Omental fat pad (tissue), 4 donors: Measurements from ENCODE around the gene SYNC. TPM values are rescaled to one million over a fixed set of nuclear protein-coding genes. Genes with fewer than 3 reads are reported as not detected.
"Not testable (repeated sequence)": the region's sequence is repeated elsewhere in the genome, so short reads cannot be mapped to it uniquely, and the experiment has no call there.

Experiments
- ATAC-seq: fragments of 150-250 bp; one replicate; pipeline ENCODE4 v1.9.1; 2016; ENCODE audit warnings: mild to moderate bottlenecking, moderate library complexity; ENCODE audit not compliant: low FRiP score
- DNase-seq: peaks from one replicate; pipeline ENCODE4 v3.0.0-alpha.2; 2019; ENCODE audit warnings: low spot score
- CTCF ChIP-seq, 3 donors: fragments of 450-650 bp; IDR thresholded peaks; one replicate each; pipeline ENCODE4 v1.5.1; 2016 to 2017; ENCODE audit warnings: antibody characterized with exemption in 3 of 3, mild to moderate bottlenecking in 3 of 3, moderate library complexity in 2 of 3
- total RNA-seq, 4 donors: library from RNA; depleted of rRNA; stranded (reverse); fragments of >200 nt; gene quantifications; one replicate each; pipeline ENCODE4 v1.1.0, GENCODE V29; 2016

The SYNC gene
- total RNA-seq, 4 donors from 2014 or later: 14.8 to 27.4 (median 22.1) TPM

- ATAC-seq (no peak), DNase-seq (no peak)
Observed at GRCh38 chr1:32651461-32652073, 51.0 kb downstream of the SYNC start.

DNA sequence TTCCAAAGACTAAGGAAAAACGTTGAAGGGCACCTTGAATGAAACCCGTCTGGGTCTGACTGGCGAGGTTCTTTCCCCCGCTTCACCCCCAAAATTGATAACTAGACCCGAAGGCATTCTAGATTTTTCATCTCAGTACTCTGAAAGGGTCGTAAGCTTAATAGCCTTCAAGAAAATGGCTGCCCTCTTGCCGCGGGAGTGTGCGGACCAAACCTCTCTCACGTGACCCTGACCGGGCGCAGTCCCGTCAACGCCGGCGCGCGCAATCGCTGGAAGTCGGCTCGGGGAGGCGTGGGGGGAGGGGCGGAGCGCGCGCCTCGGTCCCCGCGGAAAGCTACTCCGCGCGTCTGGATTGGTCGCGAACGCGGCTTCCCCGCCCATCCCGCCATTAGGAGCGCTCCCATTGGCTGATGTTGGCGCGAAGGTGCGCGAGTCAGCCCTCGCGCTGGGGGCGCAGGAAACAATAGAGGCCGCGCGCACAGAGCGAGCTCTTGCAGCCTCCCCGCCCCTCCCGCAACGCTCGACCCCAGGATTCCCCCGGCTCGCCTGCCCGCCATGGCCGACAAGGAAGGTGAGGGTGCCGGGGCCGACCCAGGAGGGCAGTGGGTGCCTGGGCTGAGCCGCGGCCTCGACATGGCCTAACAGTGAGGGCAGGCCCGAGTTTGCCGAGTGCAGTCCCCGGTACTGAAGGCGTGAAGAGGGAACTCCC lies 51.7 kb downstream of the SYNC start, which contains the start of gene RBBP4:
TSS of gene RBBP4 (plus strand) at position 457 of the 709 bp plus-strand sequence. CDS start at position 556, 99 bp downstream.
- TF ChIP-seq CTCF (IDR thresholded peaks at IDR 0.05): no peak
- peak; percentile 98 for ATAC-seq
- DNase-seq: peak; percentile 87

More at GRCh38 chr1:32651461-32652073, 51.0 kb downstream of the SYNC start:
- TF ChIP-seq CTCF (IDR thresholded peaks at IDR 0.05): no peak

GRCh38 chr1:32650248-32650751 lies 52.3 kb downstream of the SYNC start, which contains the start of gene ZBTB8OS:
ZBTB8OS (minus strand) TSS chr1:32650550; CDS start chr1:32650529, 21 bp downstream.
- ATAC-seq (peak; percentile 91), DNase-seq (peak; percentile 88)
- TF ChIP-seq CTCF (IDR thresholded peaks at IDR 0.05): no peak

DNA sequence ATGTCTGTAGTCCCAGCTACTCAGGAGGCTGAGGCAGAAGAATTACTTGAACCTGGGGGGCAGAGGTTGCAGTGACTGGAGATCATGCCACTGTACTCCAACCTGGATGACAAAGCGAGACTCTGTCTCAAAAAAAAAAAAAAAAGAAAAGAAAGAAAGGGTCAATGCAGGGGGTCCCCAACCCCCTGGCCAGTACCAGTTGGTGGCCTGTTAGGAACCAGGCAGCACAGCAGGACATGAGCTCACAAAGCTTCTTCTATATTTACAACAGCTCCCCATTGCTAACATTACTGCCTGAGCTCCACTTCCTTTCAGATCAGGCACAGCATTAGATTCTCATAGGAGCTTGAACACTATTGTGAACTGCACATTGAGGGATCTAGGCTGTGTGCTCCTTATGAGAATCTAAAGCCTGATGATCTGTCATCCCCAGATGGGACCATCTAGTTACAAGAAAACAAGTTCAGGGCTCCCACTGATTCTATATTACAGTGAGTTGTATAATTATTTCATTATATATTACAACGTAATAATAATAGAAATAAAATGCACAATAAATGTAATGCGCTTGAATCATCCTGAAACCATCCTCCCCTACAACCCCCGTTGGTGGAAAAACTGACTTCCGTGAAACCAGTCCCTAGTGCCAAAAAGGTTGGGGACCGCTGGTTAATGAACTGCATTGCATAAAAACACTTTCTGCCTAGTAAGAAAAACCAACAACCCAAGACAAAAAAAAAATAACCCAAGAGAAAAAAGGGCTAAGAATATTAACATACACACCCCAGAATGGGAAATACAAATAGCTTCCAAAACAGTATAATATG lies 55.0 kb downstream of the SYNC start:
- no peak for DNase-seq
- no peak for TF ChIP-seq CTCF (IDR thresholded peaks at IDR 0.05)
- no peak for ATAC-seq

GRCh38 chr1:32644426-32644825 lies 58.1 kb downstream of the SYNC start:
- ATAC-seq (no peak), DNase-seq (no peak)
- no peak for TF ChIP-seq CTCF (IDR thresholded peaks at IDR 0.05)

DNA sequence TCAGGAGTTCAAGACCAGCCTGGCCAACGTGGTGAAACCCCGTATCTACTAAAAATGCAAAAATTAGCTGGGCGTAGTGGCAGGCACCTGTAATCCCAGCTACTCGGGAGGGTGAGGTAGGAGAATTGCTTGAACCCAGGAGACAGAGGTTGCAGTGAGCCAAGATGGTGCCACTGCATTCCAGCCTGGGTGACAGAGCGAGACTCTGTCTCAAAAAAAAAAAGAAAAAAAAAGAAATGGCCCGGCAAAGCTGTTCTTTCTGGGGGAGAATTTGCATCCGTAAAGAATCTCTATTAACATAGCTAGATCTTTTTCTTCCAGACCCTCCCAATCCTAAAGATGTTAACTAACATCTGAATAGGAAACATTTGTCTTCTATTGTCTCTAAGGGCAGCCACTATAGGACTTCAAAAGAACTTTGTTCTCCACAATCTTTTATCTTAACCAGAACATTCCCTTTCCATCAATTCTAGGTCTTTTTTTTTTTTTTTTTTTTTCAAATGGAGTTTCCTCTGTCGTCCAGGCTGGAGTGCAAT lies 60.2 kb downstream of the SYNC start:
- DNase-seq, ATAC-seq: not testable (repeated sequence)
